Left lobe of liver (tissue), 2 donors: ENCODE measurements around the gene CHCHD6. TPM values are rescaled to one million over a fixed set of nuclear protein-coding genes. Genes with fewer than 3 reads are reported as not detected.
A peak's percentile ranks its signal among the peaks of the same experiment; 100 is the strongest.

Source experiments
- ATAC-seq: fragments of 200-7000 bp; cut with Tn5 transposase; one replicate; pipeline ENCODE4 v1.9.1; 2020; ENCODE audit warnings: mild to moderate bottlenecking, moderate library complexity
- DNase-seq: peaks from one replicate; pipeline ENCODE4 v3.0.0-alpha.2; 2020; ENCODE audit warnings: low spot score
- total RNA-seq: library from RNA; stranded (reverse); gene quantifications from one replicate; pipeline ENCODE4 v1.2.1, GENCODE V29; 2021
- donor health status: DM: no; HTN: no; CAD: no; lungs with moderate emphysema.
- donor health status: DM: no; HTN: yes; CAD: no.

The CHCHD6 gene
- total RNA-seq, 1 donor from 2014 or later = 3.8 TPM

- ATAC-seq = no peak
- no peak for DNase-seq
These were observed 252.3 kb downstream of the CHCHD6 start for GRCh38 chr3:126956361-126956760.

GRCh38 chr3:126956866-126957650 lies 253.0 kb downstream of the CHCHD6 start:
- no peak for ATAC-seq
- DNase-seq = no peak

GRCh38 chr3:126957776-126958637 lies 254.0 kb downstream of the CHCHD6 start:
- no peak for DNase-seq
- no peak for ATAC-seq

GRCh38 chr3:126958638-126959085 lies 254.6 kb downstream of the CHCHD6 start:
- DNase-seq (no peak), ATAC-seq (no peak)

GRCh38 chr3:126959136-126959920 lies 255.3 kb downstream of the CHCHD6 start:
- ATAC-seq (no peak), DNase-seq (no peak)

GRCh38 chr3:126959921-126960603 lies 256.0 kb downstream of the CHCHD6 start:
- ATAC-seq = no peak
- no peak for DNase-seq

- DNase-seq = no peak
- no peak for ATAC-seq
These were observed 256.6 kb downstream of the CHCHD6 start for GRCh38 chr3:126960604-126960995.

- peak; percentile 51 for ATAC-seq
- DNase-seq = no peak
These were observed 257.3 kb downstream of the CHCHD6 start for GRCh38 chr3:126961191-126961790.

DNA sequence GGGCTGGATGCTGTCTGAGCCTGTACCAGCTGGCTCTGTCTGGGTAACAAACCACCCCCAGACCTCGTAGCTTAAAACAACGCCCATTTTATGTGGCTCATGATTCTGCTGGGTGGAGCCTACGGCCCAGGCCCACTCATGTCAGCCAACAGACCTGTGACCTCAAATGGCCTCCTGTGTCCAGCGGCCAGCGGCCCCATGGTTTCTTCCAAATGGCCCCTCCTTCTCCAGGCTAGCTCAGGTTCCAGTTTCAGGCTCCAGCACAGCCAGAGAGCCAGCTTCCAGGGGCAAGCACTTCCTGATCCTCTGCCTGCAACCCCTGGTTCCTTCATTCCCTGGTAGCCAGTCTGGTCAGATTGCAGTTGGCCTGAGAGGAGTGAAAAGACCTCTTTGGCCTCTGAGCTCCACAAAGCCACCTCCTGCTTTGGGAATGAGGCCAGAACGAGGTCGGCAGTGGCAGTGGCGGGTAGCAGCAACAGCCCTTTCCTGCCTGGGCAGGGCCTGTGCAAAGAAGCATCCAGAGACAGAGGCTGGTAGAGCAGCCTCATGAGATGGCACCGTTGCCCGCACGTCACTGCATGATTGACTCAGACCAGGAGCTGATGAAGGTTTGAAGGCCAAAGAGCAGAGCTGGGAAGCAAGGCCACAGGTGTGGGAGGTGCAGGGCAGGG lies 257.9 kb downstream of the CHCHD6 start:
- ATAC-seq (peak; percentile 45), DNase-seq (no peak)

DNA sequence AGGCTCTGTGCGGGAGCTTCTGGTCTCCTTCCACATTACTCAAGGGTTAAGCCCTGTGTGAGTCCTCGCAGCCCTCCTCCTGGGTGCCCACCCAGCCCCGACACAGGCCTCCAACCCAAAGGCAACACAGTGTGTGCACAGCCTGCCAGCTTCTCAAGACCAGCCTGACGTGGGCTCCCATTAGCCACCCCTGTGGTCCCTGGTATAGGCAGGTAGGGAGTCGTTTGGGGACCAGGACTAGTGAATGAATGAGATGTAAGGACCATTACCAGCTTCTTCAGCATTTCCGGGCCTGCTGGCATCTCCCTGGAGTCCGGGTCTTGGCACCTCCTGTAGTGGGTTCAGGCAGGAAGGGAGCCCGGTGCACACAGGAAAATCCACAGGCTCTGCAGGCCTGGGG lies 258.7 kb downstream of the CHCHD6 start:
- DNase-seq (no peak), ATAC-seq (no peak)

- peak; percentile 34 for ATAC-seq
- DNase-seq = no peak
These were observed 259.5 kb downstream of the CHCHD6 start for GRCh38 chr3:126963261-126964190.

DNA sequence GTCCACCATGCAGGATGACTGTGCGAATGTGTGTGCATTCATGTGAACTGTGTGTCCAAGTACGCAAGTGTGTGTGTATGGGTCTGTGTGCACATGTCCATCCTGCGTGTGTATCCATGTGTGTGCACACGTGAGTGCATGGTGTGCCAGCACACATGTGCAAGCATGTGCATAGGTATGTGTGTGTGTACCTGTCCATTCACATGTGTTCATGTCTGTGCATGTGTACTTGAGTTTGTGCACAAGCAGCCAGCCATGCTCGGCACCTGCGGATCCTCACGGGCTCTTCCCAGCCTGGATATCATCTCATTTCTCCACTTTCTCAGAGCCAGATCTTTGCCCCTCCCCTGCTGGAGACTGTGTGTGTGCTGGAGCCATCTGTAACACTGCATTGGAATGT lies 260.2 kb downstream of the CHCHD6 start:
- ATAC-seq = no peak

GRCh38 chr3:126964950-126965349 lies 260.9 kb downstream of the CHCHD6 start:
- ATAC-seq = no peak
- no peak for DNase-seq

More for the DNA sequence above, 260.2 kb downstream of the CHCHD6 start:
- no peak for DNase-seq

DNA sequence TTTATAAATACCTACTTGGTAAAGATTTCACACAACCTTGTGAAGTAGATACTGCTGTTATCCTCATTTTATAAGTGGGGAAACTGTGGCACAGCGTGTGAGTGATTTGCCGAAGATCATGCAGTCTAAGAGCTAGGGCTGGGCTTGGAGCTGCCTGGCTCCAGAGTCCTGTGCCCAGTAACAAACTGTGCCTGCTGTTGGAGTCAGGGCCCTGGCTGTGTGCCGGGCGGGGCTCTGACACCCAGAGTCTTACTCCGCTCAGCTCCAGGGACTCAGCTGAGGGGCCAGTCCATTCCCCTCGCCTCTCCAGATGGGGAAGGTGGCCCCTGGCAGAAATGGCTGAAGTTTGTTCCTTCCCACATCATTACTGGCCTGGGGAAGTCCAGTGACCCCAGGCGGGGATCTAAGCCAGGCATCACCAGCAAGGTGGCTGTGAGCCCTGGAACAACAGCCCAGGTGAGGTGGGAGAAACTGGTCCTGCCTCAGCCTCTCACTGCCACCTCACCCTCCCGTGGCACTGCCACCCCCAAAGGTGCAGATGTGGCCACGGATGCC lies 261.6 kb downstream of the CHCHD6 start:
- no peak for ATAC-seq
- DNase-seq = no peak

- no peak for DNase-seq
- ATAC-seq = no peak
These were observed 263.3 kb downstream of the CHCHD6 start for GRCh38 chr3:126967386-126967785.

GRCh38 chr3:126968391-126969390 lies 264.7 kb downstream of the CHCHD6 start:
- DNase-seq = no peak
- no peak for ATAC-seq

DNA sequence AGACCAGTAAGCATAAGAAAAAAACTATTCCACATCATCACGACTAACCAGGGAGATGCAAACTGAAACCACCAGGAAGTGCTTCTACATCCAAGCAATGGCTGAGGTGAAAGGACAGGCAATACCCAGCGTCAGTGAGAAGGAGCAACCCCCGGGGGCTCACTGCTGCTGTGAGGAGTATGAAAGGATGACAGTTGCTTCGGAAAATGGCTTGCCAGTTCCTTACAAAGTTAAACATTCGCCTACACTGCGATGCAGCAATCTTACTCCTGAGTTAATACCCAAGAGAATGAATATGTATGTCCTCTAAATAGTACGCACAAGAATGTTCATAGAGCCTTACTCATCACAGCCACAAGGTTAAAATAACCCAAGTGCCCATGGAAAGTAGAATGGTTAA lies 265.5 kb downstream of the CHCHD6 start:
- DNase-seq = no peak
- ATAC-seq = no peak
